ENCODE results near the gene CRIP3. TPM values are rescaled to one million over a fixed set of nuclear protein-coding genes. Genes with fewer than 3 reads are reported as not detected.

The CRIP3 gene
- total and polyA plus RNA-seq, 2 of the 13 experiments (the other 11 are each of a cell fraction or from before 2014, with no cell fraction given) = 6.3 to 9.3 TPM

DNA sequence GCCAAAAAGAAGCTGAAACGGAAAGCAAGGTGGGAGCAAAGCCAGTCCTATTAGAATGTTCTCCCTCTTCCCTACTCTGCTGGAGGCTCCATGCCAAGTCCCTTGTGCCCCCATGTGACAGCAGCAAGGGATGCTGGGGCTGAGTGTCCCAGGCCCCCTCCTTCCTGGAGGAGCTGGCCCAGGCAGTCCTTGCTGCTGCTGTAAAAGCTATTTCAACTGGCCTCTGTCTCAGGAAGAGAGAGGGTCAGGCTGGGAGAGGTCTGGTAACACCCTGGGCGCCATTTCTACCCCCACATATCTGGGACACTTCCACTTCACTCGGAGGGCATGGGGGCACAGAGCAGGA, 40.3 kb downstream of the CRIP3 start (continued):
- TF ChIP-seq, protein P1, sequence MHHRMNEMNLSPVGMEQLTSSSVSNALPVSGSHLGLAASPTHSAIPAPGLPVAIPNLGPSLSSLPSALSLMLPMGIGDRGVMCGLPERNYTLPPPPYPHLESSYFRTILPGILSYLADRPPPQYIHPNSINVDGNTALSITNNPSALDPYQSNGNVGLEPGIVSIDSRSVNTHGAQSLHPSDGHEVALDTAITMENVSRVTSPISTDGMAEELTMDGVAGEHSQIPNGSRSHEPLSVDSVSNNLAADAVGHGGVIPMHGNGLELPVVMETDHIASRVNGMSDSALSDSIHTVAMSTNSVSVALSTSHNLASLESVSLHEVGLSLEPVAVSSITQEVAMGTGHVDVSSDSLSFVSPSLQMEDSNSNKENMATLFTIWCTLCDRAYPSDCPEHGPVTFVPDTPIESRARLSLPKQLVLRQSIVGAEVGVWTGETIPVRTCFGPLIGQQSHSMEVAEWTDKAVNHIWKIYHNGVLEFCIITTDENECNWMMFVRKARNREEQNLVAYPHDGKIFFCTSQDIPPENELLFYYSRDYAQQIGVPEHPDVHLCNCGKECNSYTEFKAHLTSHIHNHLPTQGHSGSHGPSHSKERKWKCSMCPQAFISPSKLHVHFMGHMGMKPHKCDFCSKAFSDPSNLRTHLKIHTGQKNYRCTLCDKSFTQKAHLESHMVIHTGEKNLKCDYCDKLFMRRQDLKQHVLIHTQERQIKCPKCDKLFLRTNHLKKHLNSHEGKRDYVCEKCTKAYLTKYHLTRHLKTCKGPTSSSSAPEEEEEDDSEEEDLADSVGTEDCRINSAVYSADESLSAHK (CRISPR knock-in tag; IDR thresholded peaks at IDR 0.05; ENCODE audit: borderline replicate concordance) = no peak
- TF ChIP-seq ZBTB38 (CRISPR knock-in tag; IDR thresholded peaks at IDR 0.05) (no peak), ZSCAN9 (CRISPR knock-in tag; IDR thresholded peaks at IDR 0.05; ENCODE audit: borderline replicate concordance) (no peak), POLR2G (IDR thresholded peaks at IDR 0.05; ENCODE audit: low read depth, low read length) (no peak; the same call in 1 of the 2 replicates), ZNF143 (CRISPR knock-in tag; IDR thresholded peaks at IDR 0.05) (peak; percentile 58; the same call in 1 of the 2 replicates), SUZ12 (IDR thresholded peaks at IDR 0.05; ENCODE audit: low read depth, low read length) (no peak), ZNF34 (CRISPR knock-in tag; IDR thresholded peaks at IDR 0.05; ENCODE audit: borderline replicate concordance) (no peak), ZNF598 (CRISPR knock-in tag; IDR thresholded peaks at IDR 0.05; ENCODE audit: borderline replicate concordance) (no peak), ZNF766 (CRISPR knock-in tag; IDR thresholded peaks at IDR 0.05; ENCODE audit: borderline replicate concordance) (no peak), RNF2 (conservative IDR thresholded peaks at IDR 0.05; ENCODE audit: low read depth) (no peak), ZFP82 (CRISPR knock-in tag; IDR thresholded peaks at IDR 0.05; ENCODE audit: borderline replicate concordance) (no peak)
- TF ChIP-seq, protein P2, sequence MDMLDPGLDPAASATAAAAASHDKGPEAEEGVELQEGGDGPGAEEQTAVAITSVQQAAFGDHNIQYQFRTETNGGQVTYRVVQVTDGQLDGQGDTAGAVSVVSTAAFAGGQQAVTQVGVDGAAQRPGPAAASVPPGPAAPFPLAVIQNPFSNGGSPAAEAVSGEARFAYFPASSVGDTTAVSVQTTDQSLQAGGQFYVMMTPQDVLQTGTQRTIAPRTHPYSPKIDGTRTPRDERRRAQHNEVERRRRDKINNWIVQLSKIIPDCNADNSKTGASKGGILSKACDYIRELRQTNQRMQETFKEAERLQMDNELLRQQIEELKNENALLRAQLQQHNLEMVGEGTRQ (IDR thresholded peaks at IDR 0.05; ENCODE audit: low read depth, low read length) = no peak
- TF ChIP-seq, protein P2 (CRISPR knock-in tag; IDR thresholded peaks at IDR 0.05; ENCODE audit: borderline replicate concordance) = no peak
- TF ChIP-seq, protein P3, sequence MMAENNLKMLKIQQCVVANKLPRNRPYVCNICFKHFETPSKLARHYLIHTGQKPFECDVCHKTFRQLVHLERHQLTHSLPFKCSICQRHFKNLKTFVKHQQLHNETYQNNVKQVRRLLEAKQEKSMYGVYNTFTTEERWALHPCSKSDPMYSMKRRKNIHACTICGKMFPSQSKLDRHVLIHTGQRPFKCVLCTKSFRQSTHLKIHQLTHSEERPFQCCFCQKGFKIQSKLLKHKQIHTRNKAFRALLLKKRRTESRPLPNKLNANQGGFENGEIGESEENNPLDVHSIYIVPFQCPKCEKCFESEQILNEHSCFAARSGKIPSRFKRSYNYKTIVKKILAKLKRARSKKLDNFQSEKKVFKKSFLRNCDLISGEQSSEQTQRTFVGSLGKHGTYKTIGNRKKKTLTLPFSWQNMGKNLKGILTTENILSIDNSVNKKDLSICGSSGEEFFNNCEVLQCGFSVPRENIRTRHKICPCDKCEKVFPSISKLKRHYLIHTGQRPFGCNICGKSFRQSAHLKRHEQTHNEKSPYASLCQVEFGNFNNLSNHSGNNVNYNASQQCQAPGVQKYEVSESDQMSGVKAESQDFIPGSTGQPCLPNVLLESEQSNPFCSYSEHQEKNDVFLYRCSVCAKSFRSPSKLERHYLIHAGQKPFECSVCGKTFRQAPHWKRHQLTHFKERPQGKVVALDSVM (CRISPR knock-in tag; IDR thresholded peaks at IDR 0.05) = no peak
- TF ChIP-seq, protein P4, sequence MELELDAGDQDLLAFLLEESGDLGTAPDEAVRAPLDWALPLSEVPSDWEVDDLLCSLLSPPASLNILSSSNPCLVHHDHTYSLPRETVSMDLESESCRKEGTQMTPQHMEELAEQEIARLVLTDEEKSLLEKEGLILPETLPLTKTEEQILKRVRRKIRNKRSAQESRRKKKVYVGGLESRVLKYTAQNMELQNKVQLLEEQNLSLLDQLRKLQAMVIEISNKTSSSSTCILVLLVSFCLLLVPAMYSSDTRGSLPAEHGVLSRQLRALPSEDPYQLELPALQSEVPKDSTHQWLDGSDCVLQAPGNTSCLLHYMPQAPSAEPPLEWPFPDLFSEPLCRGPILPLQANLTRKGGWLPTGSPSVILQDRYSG (CRISPR knock-in tag; IDR thresholded peaks at IDR 0.05) = no peak; the same call in 1 of the 2 replicates
- TF ChIP-seq, protein P5, sequence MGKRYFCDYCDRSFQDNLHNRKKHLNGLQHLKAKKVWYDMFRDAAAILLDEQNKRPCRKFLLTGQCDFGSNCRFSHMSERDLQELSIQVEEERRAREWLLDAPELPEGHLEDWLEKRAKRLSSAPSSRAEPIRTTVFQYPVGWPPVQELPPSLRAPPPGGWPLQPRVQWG (CRISPR knock-in tag; IDR thresholded peaks at IDR 0.05; ENCODE audit: borderline replicate concordance, low read depth) = no peak
- TF ChIP-seq, protein P6, sequence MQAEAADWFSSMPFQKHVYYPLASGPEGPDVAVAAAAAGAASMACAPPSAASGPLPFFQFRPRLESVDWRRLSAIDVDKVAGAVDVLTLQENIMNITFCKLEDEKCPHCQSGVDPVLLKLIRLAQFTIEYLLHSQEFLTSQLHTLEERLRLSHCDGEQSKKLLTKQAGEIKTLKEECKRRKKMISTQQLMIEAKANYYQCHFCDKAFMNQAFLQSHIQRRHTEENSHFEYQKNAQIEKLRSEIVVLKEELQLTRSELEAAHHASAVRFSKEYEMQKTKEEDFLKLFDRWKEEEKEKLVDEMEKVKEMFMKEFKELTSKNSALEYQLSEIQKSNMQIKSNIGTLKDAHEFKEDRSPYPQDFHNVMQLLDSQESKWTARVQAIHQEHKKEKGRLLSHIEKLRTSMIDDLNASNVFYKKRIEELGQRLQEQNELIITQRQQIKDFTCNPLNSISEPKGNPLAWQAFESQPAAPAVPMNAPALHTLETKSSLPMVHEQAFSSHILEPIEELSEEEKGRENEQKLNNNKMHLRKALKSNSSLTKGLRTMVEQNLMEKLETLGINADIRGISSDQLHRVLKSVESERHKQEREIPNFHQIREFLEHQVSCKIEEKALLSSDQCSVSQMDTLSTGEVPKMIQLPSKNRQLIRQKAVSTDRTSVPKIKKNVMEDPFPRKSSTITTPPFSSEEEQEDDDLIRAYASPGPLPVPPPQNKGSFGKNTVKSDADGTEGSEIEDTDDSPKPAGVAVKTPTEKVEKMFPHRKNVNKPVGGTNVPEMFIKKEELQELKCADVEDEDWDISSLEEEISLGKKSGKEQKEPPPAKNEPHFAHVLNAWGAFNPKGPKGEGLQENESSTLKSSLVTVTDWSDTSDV (CRISPR knock-in tag; IDR thresholded peaks at IDR 0.05) = no peak
- TF ChIP-seq, protein P7, sequence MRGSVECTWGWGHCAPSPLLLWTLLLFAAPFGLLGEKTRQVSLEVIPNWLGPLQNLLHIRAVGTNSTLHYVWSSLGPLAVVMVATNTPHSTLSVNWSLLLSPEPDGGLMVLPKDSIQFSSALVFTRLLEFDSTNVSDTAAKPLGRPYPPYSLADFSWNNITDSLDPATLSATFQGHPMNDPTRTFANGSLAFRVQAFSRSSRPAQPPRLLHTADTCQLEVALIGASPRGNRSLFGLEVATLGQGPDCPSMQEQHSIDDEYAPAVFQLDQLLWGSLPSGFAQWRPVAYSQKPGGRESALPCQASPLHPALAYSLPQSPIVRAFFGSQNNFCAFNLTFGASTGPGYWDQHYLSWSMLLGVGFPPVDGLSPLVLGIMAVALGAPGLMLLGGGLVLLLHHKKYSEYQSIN (CRISPR knock-in tag; IDR thresholded peaks at IDR 0.05; ENCODE audit: borderline replicate concordance) = no peak
